Spleen (tissue), 7 donors: ENCODE data around the gene PPAT.

ENCODE experiments used
- CTCF ChIP-seq, 11 experiments: fragments of 200-600 bp in 7 of 11; fragments of 450-650 bp in 4 of 11; sonication (generic) in 4 of 11; IDR thresholded peaks in 8 of 11; conservative IDR thresholded peaks in 3 of 11; 1 replicate in 7 of 11; 2 replicates in 4 of 11; pipeline versions ENCODE4 v1.4.0 to v1.8.0; 2016 to 2021; ENCODE audit warnings: antibody characterized with exemption in 11 of 11, inconsistent platforms in 4 of 11, mild to moderate bottlenecking in 1 of 11
- POLR2A ChIP-seq, 3 donors: fragments of 450-650 bp; IDR thresholded peaks; one replicate each; pipeline ENCODE4 v1.5.1; 2017; ENCODE audit warnings: antibody characterized with exemption in 3 of 3, mild to moderate bottlenecking in 1 of 3
- donor health status: DM: no; HTN: no; CAD: no; lungs with moderate emphysema.
- donor health status: DM: no; HTN: no; CAD: no.
- donor health status: DM: no; HTN: no; CAD: no.

- peak in 1 of 11 experiments; percentile 12 for TF ChIP-seq CTCF (IDR thresholded peaks at IDR 0.05 in 8 of 11, conservative IDR thresholded peaks at IDR 0.05 in 3 of 11)
- peak in 2 of 3 donors; percentile 43 to 52 for TF ChIP-seq POLR2A (IDR thresholded peaks at IDR 0.05)
Observed at GRCh38 chr4:56467284-56468096, 32.1 kb upstream of the PPAT start, which contains the start of gene SRP72.
